LNCAP (cell line): ENCODE measurements around the gene RPP14.

Experiments used
- TF ChIP-seq, protein P1 (sequence below): fragments of 450-650 bp; IDR thresholded peaks from 2 replicates; pipeline ENCODE4 v1.5.1; 2017; ENCODE audit warnings: mild to moderate bottlenecking

Gene RPP14

DNA sequence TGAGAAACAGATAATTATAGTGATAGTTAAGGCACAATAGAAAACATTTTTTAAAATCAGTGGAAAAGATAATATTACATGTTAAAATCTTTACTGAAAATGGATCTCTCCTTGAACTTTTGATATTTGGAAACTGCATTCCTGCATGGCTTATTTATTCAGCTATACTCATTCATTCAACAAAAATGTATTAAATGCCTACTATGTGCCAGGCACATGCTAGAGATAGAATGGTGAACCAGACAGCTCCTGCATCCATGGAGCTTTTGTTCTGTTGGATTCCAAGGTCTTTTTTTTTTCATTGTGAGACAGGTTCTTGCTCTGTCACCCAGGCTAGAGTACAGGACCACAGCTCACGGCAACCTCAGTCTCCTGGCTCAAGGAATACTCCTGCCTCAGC lies 31.1 kb downstream of the RPP14 start:
- TF ChIP-seq, protein P1, sequence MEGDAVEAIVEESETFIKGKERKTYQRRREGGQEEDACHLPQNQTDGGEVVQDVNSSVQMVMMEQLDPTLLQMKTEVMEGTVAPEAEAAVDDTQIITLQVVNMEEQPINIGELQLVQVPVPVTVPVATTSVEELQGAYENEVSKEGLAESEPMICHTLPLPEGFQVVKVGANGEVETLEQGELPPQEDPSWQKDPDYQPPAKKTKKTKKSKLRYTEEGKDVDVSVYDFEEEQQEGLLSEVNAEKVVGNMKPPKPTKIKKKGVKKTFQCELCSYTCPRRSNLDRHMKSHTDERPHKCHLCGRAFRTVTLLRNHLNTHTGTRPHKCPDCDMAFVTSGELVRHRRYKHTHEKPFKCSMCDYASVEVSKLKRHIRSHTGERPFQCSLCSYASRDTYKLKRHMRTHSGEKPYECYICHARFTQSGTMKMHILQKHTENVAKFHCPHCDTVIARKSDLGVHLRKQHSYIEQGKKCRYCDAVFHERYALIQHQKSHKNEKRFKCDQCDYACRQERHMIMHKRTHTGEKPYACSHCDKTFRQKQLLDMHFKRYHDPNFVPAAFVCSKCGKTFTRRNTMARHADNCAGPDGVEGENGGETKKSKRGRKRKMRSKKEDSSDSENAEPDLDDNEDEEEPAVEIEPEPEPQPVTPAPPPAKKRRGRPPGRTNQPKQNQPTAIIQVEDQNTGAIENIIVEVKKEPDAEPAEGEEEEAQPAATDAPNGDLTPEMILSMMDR = no peak

DNA sequence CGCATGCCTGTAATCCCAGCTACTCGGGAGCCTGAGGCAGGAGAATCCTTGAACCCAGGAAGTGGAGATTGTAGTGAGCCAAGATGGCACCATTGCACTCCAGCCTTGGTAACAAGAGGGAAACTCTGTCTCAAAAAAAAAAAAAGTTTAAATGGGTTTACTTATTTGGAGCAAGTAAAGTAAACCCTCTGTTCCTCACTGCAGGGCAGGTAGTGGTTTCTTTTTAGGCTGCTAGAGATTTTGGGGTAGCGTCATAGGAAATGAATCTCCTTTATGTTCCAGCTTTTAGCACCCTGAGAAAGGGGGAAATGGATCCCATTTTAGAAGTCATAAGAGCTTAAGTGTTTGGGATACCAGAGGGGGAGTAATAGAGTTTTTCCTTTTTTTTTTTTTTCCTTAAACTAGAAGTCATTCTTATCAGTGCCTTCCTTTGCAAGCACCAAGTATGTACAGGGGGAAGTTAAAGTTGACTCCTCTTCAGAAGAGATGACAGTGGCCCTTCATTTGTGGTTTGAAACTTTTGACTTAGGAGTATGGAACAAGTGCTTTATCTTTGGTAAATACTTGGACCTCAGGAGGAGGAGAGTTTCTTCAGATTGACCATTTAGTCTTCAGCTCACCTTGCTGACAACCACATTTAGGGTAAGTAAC lies 34.7 kb downstream of the RPP14 start:
- TF ChIP-seq, protein P1 = no peak

DNA sequence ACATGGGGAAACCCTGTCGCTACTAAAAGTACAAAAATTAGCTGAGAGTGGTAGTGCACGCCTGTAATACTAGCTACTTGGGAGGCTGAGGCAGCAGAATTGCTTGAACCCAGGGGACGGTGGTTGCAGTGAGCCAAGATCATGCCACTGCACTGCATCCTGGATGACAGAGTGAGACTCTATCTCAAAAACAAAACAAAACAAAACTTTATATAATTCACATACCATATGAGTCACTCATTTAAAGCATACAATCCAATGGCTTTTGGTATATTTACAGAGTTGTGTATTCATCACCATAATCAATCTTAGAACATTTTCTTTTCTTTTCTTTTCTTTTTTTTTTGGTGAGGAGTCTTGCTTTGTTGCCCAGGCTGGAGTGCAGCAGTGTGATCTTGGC lies 35.3 kb downstream of the RPP14 start:
- TF ChIP-seq, protein P1 = no peak

DNA sequence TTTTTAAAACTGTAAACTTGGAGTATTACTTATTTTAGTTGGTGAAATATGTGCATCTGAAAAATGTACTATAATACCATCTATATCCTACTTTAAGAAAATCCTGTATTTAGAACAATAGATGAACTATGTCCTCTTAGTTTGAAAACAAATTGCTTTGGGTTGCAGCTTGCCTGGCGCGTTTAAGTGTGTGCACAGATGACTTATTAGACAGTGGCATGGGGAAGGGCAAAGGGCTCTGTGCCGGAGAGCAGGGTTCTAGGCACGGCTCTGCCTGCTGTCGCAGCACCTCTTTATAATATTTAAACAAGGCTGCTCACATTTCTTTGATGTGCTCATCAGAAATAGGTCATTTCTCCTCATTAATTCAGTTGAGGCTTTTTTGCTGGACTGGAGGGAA lies 36.6 kb downstream of the RPP14 start:
- TF ChIP-seq, protein P1 = no peak

DNA sequence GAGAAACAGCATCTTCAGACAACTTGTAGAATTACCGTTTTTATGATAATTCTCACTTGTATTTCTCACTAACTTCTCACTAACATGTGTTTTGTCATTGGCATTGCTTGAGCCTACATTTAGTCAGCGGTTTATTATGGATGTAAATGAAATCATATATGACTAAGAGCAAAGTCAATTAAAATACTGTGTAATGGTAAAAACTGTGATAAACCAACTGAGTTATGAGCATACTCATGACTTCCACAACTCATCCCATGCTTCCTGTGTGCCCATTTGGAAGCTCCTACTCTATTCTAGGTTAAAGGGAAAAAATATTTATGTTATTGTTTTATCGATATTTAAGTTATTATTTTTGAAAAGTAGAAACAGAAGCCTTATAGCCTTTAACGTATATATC lies 39.4 kb downstream of the RPP14 start:
- TF ChIP-seq, protein P1 = no peak

DNA sequence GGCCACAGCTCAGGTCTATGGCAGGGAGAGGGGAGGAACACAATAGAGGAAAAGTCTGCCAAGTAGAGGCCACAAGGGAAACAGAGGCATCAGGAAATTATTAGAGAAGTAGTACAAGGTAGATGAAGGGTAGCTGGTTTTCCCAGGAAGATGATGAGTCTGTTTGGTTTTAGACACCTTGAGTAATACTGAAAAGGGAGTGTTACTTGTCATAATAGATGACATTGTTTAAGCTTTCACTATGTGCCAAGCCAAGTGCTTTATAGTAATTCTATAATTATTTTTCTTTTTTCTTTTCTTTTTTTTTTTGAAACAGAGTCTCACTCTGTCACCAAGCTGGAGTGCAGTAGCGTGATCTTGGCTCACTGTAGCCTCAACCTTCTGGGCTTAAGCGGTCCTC lies 40.3 kb downstream of the RPP14 start:
- TF ChIP-seq, protein P1 = no peak

DNA sequence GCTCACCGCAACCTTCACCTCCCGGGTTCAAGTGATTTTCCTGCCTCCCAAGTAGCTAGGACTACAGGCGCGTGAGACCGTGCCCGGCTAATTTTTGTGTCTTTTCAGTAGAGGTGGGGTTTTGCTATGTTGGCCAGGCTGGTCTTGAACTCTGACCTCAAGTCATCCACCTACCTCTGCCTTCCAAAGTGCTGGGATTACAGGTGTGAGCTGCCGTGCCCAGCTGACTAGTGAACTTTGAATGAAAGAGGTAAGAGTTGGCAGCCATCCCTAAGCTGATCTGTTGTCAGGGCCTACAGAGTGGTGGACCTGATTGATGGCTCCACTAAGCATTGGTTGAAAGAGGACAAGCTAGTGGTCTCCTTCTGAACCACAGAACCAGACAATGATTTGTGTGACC lies 41.9 kb downstream of the RPP14 start:
- TF ChIP-seq, protein P1 = no peak
